GM18519 (cell line): ENCODE results near the gene SEC14L1.
"Not testable (repeated sequence)": the region's sequence is repeated elsewhere in the genome, so short reads cannot be mapped to it uniquely, and the experiment has no call there.

Experiments
- ATAC-seq: cut with Tn5 transposase; IDR thresholded peaks from one replicate; pipeline ENCODE4 v1.9.1; 2021; ENCODE audit warnings: mild to moderate bottlenecking, moderate library complexity; ENCODE audit not compliant: unreplicated experiment, low FRiP score

The SEC14L1 gene

GRCh38 chr17:77140166-77140877 is 447 bp upstream of the SEC14L1 start:
- peak; percentile 64 for ATAC-seq

- ATAC-seq = no peak
These were observed 1.2 kb downstream of the SEC14L1 start for GRCh38 chr17:77141846-77142449.

GRCh38 chr17:77142689-77143088 is 1.9 kb downstream of the SEC14L1 start:
- no peak for ATAC-seq

GRCh38 chr17:77143306-77143705 is 2.5 kb downstream of the SEC14L1 start:
- ATAC-seq = no peak

GRCh38 chr17:77144227-77144626 is 3.5 kb downstream of the SEC14L1 start:
- no peak for ATAC-seq

- ATAC-seq = no peak
These were observed 4.4 kb downstream of the SEC14L1 start for GRCh38 chr17:77145224-77145611.

GRCh38 chr17:77145612-77146245 is 5.0 kb downstream of the SEC14L1 start:
- no peak for ATAC-seq

- no peak for ATAC-seq
These were observed 5.5 kb downstream of the SEC14L1 start for GRCh38 chr17:77146246-77146632.

GRCh38 chr17:77146882-77147281 is 6.1 kb downstream of the SEC14L1 start:
- no peak for ATAC-seq

- no peak for ATAC-seq
These were observed 6.6 kb downstream of the SEC14L1 start for GRCh38 chr17:77147357-77147801.

- ATAC-seq = no peak
These were observed 7.5 kb downstream of the SEC14L1 start for GRCh38 chr17:77148077-77148939.

GRCh38 chr17:77148940-77149510 is 8.3 kb downstream of the SEC14L1 start:
- no peak for ATAC-seq

GRCh38 chr17:77150196-77150595 is 9.4 kb downstream of the SEC14L1 start:
- no peak for ATAC-seq

GRCh38 chr17:77151186-77151585 is 10.4 kb downstream of the SEC14L1 start:
- ATAC-seq = no peak

- ATAC-seq = not testable (repeated sequence)
These were observed 11.3 kb downstream of the SEC14L1 start for GRCh38 chr17:77152056-77152455.

GRCh38 chr17:77153472-77153871 is 12.7 kb downstream of the SEC14L1 start:
- ATAC-seq = no peak

GRCh38 chr17:77153999-77154586 is 13.3 kb downstream of the SEC14L1 start:
- ATAC-seq = no peak

- no peak for ATAC-seq
These were observed 14.4 kb downstream of the SEC14L1 start for GRCh38 chr17:77155125-77155524.

- ATAC-seq = not testable (repeated sequence)
These were observed 17.0 kb downstream of the SEC14L1 start for GRCh38 chr17:77157766-77158165.
